GM19193 (cell line): ENCODE results near the gene EIF4E2.
A peak's percentile ranks its signal among the peaks of the same experiment; 100 is the strongest.

Source experiments
- POLR2A ChIP-seq: IDR thresholded peaks from 4 replicates; pipeline ENCODE4 v1.6.1; 2011; ENCODE audit not compliant: insufficient read depth, insufficient read length; ENCODE audit errors: extremely low read depth

EIF4E2 gene, protein sequence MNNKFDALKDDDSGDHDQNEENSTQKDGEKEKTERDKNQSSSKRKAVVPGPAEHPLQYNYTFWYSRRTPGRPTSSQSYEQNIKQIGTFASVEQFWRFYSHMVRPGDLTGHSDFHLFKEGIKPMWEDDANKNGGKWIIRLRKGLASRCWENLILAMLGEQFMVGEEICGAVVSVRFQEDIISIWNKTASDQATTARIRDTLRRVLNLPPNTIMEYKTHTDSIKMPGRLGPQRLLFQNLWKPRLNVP

DNA sequence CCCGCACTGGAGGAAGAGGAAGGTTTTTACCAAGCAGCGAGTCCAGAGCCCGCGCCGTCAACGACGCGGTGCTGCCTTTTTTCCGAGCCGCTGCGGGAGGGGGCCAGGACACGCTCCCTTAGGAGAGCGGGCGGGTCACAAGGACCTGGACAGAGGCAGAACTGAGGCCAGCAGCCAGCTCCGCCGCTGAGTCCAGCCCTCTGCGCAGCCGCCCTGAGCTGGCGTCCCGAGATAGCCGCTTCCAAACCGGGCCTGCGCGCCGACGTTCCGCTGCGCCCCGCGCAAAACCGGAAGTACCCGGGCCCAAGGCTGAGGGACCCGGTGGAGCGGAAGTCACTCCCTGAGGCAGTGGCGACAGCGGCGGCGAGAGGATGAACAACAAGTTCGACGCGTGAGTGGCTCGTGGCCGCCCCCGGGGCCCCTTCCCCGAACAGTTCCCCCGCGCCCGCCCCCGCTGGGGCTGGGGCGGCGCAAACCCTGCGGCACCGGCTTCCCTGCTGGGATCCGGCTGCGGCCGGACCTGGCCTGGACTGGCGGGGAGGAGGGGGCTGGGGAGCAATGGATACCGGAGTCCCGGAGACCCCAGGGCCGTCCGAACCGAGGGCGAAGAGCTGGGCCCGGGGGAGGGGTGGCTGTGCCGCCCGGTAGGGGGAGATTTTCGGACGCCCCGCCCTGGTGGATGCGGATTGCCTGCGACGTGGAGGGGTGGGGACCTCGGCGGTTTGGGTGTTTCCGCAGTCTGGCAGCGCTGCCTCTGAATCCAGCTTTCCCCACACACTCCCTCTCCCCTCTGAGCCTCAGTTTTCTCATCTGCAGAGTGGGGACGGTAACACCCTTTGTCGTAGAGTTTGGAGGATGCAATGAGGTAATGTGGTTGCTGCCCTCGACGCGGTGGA is at the start of gene EIF4E2, which contains the start of gene TIGD1:
Gene EIF4E2 (plus strand): TSS at position 336 of the 896 bp plus-strand sequence. CDS start 36 bp downstream, at position 372.
Gene TIGD1 (minus strand): TSS at position 204 of the 896 bp plus-strand sequence. CDS start 675 bp downstream, outside the sequence.
- peak; percentile 94 for TF ChIP-seq POLR2A

- TF ChIP-seq POLR2A: no peak
These were observed 49.1 kb upstream of the EIF4E2 start for GRCh38 chr2:232501331-232501771.

- no peak for TF ChIP-seq POLR2A
These were observed 48.6 kb upstream of the EIF4E2 start for GRCh38 chr2:232501794-232502390.

GRCh38 chr2:232502511-232502910 is 48.0 kb upstream of the EIF4E2 start:
- no peak for TF ChIP-seq POLR2A

DNA sequence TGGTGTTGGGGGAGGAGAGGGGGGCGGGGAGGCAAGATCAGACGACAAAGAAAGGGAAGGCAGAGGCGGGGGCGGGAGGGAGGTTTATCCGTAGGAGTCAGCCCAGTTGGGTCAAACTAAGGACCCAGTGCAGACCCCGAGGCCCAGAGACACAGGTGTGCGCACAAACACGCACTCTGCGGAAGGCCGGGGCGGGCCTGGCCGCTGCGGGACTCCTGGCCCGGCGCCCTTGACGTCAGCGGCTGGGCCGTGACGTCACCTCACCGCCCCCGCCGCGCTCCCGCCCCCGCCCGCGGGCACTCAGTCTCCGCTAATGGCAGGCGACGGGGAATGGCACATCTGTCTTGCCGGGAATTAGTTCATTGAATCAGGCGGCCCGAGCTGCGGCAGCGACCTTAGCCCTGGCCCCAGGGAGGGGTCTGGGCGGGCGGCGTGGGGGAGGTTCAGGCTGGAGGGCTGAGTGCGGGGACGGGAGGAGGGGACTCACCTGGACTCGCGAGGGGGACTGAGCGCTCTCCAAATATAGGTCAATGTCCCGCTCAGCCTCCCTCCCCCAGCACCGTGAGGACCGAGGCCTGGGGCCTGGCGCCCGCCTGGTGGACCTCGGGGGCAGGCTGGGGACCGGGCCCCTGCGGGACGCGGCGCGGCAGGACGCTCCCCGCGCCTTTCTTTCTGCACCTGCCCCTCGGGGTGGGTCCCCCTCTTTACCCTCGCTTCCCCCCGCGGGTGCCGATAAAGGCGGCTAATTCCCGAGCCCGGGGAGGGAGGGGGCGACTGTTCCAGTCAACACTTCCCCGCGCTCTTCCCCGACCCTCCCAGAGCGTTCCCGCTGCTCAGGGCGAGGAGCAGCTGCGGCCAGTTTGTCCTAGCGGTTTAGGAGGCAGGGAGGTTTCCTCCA is 47.3 kb upstream of the EIF4E2 start:
- no peak for TF ChIP-seq POLR2A

DNA sequence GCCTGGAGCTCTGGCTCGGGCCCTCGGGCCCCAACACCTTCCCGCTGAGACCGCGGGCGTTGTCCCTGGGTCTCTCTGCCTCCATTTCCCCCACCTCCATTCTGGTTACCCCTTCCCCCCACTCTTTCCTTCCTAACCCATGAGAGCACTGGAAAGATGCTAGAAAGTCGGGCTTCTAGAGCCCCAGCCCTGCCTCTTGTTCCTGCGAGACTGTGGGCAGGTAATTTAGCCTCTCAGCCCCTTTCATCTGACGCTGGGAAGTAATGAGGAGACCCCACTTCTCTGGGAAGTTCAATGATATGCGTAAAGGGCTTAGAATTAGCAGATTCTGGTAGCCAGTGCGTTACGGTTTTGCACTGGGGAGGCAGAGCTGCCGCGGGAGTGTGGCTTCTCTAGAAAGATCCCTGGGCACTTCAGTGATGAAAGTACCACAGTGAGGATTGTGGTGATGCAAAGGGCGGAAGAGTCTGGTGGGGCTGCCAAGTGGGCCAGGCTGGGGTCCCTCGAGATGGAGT is 46.6 kb upstream of the EIF4E2 start:
- TF ChIP-seq POLR2A: no peak

GRCh38 chr2:232504438-232504837 is 46.1 kb upstream of the EIF4E2 start:
- no peak for TF ChIP-seq POLR2A

DNA sequence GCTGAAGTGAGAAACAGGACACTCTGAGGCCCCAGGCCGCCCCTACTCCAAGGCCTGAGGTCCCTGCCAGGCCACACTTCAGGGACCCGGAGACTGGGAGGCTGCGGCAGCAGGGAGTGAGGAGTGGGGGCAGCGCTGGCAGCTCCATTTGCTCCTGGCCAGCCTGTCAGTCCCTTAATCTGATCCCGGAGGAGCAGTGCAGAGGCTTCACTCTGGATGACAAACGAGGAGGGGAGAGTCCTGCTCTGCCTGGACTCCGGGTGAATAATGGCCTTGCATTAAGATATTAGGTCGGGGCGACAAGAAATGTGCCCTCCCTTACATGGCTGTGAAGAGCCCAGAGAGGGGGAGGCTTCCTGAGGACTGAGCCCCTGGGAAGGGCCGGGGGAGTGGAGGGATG is 44.6 kb upstream of the EIF4E2 start:
- TF ChIP-seq POLR2A: no peak

DNA sequence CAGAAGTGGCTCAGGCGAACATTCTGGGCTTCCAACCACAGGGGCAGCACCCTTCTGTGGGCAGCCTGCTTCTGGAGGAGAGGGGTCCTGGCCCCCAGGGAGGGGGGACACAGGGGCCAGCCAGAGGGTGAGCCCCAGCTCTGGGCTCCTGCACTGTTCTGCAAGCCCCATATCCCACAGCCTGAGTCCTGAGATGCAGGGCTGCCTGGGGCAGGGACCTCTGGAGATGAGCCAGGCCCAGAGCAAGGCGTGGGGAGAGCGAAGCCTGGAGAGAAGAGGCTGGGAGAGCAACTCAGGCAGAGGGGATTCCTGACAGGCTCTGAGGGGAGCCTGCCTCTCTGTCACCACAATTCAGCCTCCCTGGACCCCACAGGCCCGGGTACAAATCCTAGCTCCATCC is 43.8 kb upstream of the EIF4E2 start:
- TF ChIP-seq POLR2A: no peak

DNA sequence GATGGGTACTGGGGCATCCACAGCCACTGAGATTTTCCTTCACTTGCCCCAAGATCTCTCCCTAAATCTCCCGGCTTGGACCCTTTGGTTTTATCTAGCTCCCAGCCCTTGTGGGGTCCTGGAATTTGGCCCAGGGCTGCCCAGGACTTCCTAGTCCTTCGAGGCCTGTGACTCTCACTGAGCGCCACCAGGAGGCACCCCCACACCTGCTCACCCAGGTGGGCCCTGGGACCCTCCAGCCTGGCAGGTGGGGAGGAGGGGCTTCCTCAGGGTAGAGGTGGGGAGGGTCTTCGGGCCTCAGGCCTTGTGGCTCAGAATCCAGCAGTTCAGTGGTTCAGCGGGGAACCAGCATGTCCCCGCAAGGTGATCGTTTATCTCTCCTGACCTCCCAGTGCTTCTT is 42.2 kb upstream of the EIF4E2 start:
- no peak for TF ChIP-seq POLR2A

DNA sequence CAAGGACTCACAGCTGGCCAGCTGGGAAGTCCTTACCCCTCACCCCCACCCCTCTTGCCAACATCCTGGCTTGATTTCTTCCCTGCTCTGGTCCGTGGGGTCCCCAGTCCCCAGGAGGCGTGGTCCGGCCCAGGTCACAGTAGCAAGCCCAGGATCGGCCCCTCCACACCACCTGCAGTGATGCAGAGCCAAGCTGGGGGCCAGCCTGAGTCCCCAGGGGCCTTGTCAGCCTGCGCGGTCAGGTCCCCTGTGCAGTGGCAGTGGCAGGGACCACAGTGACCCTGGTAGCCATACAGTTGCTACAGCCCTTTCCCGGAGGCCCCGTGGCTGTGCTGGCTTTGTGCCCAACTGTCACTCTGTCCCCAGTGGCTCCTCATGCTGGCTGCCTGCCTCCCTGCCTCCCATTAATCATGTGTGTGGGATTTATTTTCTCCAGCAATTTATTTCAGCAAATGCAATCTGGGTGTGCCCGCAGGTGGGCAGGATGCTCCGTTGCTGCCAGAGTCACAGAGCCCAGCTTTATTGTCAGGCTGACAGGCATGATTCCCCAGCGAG is 39.1 kb upstream of the EIF4E2 start:
- TF ChIP-seq POLR2A: no peak

DNA sequence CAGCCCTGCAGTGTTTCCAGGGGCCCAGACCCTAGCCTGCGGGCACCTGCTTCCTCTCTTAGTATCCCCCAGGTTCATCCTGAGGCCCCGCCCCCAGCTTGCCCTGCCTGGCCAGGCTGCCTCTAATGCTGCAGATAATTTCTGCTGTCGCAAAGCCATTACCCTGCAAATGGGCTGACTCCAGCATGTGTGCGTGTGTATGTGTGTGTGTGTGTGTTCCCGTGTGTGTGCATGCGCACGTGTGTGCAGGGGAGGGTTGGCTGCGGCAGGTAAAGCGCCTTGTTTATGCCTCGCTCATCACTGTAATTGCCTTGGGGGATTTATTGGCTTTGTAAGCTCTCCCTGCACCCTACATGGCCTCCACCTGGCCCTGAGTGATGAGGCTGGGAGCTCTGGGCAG is 37.9 kb upstream of the EIF4E2 start:
- no peak for TF ChIP-seq POLR2A

DNA sequence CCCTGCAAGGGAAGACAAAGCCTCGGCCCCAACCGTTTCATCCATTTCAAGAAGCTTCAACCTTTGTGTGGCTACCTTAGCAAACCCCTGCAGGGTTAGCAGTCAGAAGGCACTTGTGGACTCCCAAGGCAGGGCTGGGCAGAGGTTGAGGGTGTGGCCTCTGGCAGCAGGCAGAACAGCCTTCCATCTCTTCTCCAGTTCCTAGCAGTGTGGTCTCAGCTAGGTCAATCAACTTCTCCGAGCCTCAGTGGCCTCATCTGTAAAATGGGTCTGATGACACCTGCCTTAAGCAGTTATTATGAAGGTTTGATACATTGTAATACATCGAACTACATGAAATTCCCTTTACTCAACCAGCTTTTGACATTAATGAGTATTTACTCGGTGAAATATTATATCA is 37.1 kb upstream of the EIF4E2 start:
- no peak for TF ChIP-seq POLR2A

DNA sequence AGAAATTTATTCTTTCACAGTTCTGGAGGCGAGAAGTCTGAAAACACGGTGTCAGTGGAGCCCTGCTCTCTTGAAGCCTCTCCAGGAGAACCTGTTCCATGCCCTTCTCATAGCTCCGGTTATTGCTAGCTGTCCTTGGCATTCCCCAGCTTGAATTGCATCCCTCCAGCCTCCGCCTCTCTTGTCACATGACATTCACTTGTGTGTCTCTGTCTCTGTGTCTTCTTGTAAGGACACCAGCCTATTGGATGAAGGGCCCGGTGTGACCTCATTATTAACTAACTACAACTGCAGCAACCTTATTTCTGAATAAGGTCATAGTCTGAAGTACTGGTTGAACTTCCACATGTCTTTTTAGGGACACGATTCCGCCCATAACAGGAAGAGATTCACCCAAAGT is 34.9 kb upstream of the EIF4E2 start:
- TF ChIP-seq POLR2A: no peak
